H1 (cell line): ENCODE results near the gene PKD1L1. TPM values are rescaled to one million over a fixed set of nuclear protein-coding genes. Genes with fewer than 3 reads are reported as not detected.

Source experiments
- CHD7 ChIP-seq: fragments of 300-600 bp; sonication (generic); IDR thresholded peaks from 2 replicates; pipeline ENCODE4 v1.7.1; 2012; ENCODE audit warnings: low read length, moderate library complexity, mild to moderate bottlenecking, inconsistent platforms; ENCODE audit not compliant: insufficient replicate concordance
- GTF2F1 ChIP-seq: IDR thresholded peaks from 2 replicates; pipeline ENCODE4 v1.6.1; 2012; ENCODE audit warnings: low read depth, low read length, improper control_type of control experiment, borderline replicate concordance
- KDM1A ChIP-seq: fragments of 200-600, 300-600 bp; sonication (generic); IDR thresholded peaks from 2 replicates; pipeline ENCODE4 v1.7.1; 2016; ENCODE audit warnings: mild to moderate bottlenecking, low read length, borderline replicate concordance
- SIRT6 ChIP-seq: IDR thresholded peaks from one replicate; pipeline ENCODE4 v1.7.1; 2012; ENCODE audit warnings: low read length, inconsistent platforms
- SRF ChIP-seq: IDR thresholded peaks from 2 replicates; pipeline ENCODE4 v1.6.1; 2011; ENCODE audit warnings: mild to moderate bottlenecking, low read depth, low read length, moderate library complexity
- ZNF274 ChIP-seq: IDR thresholded peaks from 2 replicates; pipeline ENCODE4 v1.7.0; 2012; ENCODE audit warnings: low read length, borderline replicate concordance; ENCODE audit errors: extremely low read depth
- polyA plus RNA-seq, 7 experiments: library from polyadenylated mRNA; depleted of rRNA in 3 of 7; stranded (reverse) in 5 of 7; unstranded in 2 of 7; fragments of >200 nt in 5 of 7; fragments of 200-250 nt in 2 of 7; gene quantifications; 1 replicate in 5 of 7; 2 replicates in 1 of 7; 4 replicates in 1 of 7; pipeline versions ENCODE4 v1.2.1 to v1.2.3, GENCODE V29; 2011 to 2013; ENCODE audit warnings: missing spikeins in 2 of 7, mixed read lengths in 2 of 7
- total RNA-seq: library from RNA; stranded (reverse); fragmentation: NEBNext Ultra II Directional; extraction: Animal tissue kit (Norgen Biotek cat#: 25700); gene quantifications from 2 replicates; pipeline ENCODE4 v1.2.1, GENCODE V29; 2021

Gene PKD1L1
- total and polyA plus RNA-seq, 2 of the 8 experiments (the other 6 are each of a cell fraction or from before 2014, with no cell fraction given): 0.22 to 0.35 TPM

- TF ChIP-seq CHD7: no peak
- TF ChIP-seq SIRT6: no peak
- TF ChIP-seq SRF: no peak
- TF ChIP-seq GTF2F1: no peak
- TF ChIP-seq KDM1A: no peak
- no peak for TF ChIP-seq ZNF274
These were observed 171.9 kb downstream of the PKD1L1 start (continued) for GRCh38 chr7:47776335-47776734.
